ENCODE data around the gene SLC35F4.

DNA sequence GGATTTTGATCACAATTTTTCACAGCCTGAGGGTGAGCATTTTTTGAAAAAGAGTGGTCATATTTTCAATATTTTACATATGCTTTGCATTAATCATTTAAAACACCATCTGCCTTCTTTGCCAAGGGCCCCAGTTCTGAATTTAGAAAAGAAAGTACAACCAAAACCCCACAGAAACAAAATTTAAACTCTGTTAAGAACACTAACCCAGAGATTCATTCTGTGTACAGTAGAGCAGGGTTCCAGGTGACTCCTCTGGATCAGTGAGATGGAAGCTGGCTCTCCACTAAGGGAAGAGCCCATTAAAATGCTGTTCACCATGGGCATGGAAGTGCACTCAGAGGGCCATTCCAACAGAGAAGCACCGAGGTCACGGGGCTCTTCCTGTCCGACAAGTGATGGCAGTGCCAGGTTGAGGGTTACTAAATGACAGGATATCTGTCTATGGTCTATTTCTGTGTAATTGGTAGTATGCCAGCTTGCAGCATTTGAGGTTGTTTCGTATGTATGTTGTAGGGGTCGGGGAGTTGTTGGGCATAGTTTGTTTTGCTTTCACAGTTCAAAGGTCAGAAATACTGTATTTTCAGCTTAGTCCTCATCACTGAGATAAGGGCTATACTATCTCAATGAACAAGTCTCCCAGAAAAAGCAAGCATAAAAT, 95.9 kb downstream of the SLC35F4 start:
- no peak for TF ChIP-seq BHLHE40 (IDR thresholded peaks at IDR 0.05; ENCODE audit: low read depth, low read length)
- TF ChIP-seq, protein P1, sequence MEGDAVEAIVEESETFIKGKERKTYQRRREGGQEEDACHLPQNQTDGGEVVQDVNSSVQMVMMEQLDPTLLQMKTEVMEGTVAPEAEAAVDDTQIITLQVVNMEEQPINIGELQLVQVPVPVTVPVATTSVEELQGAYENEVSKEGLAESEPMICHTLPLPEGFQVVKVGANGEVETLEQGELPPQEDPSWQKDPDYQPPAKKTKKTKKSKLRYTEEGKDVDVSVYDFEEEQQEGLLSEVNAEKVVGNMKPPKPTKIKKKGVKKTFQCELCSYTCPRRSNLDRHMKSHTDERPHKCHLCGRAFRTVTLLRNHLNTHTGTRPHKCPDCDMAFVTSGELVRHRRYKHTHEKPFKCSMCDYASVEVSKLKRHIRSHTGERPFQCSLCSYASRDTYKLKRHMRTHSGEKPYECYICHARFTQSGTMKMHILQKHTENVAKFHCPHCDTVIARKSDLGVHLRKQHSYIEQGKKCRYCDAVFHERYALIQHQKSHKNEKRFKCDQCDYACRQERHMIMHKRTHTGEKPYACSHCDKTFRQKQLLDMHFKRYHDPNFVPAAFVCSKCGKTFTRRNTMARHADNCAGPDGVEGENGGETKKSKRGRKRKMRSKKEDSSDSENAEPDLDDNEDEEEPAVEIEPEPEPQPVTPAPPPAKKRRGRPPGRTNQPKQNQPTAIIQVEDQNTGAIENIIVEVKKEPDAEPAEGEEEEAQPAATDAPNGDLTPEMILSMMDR (conservative IDR thresholded peaks at IDR 0.05; ENCODE audit: low read depth, low read length): no peak
